Measurements from ENCODE around the gene JPT2.

Gene JPT2

GRCh38 chr16:1677942-1678499 is at the start of gene JPT2:
Gene JPT2 (plus strand): TSS chr16:1678279. CDS start chr16:1678313, 34 bp downstream.
- DNase-seq: peak; percentile 99

GRCh38 chr16:1630450-1631213 is 47.4 kb upstream of the JPT2 start:
- no peak for DNase-seq

- DNase-seq: no peak
These were observed 46.8 kb upstream of the JPT2 start for GRCh38 chr16:1631230-1631629.

GRCh38 chr16:1631931-1632637 is 46.0 kb upstream of the JPT2 start:
- DNase-seq: no peak

- DNase-seq: no peak
These were observed 45.5 kb upstream of the JPT2 start for GRCh38 chr16:1632638-1632970.

GRCh38 chr16:1633310-1633709 is 44.8 kb upstream of the JPT2 start:
- DNase-seq: no peak

GRCh38 chr16:1634541-1634940 is 43.5 kb upstream of the JPT2 start:
- no peak for DNase-seq

GRCh38 chr16:1635070-1635469 is 43.0 kb upstream of the JPT2 start:
- DNase-seq: no peak

- DNase-seq: no peak
These were observed 40.6 kb upstream of the JPT2 start for GRCh38 chr16:1637526-1637925.

GRCh38 chr16:1638757-1639156 is 39.3 kb upstream of the JPT2 start:
- DNase-seq: no peak

GRCh38 chr16:1639282-1639681 is 38.8 kb upstream of the JPT2 start:
- no peak for DNase-seq

GRCh38 chr16:1639860-1640259 is 38.2 kb upstream of the JPT2 start:
- no peak for DNase-seq

GRCh38 chr16:1640261-1640941 is 37.7 kb upstream of the JPT2 start:
- no peak for DNase-seq

- no peak for DNase-seq
These were observed 36.8 kb upstream of the JPT2 start for GRCh38 chr16:1641261-1641660.

GRCh38 chr16:1642148-1642547 is 35.9 kb upstream of the JPT2 start:
- DNase-seq: no peak

- DNase-seq: no peak
These were observed 35.3 kb upstream of the JPT2 start for GRCh38 chr16:1642753-1643152.

GRCh38 chr16:1643521-1643920 is 34.6 kb upstream of the JPT2 start:
- no peak for DNase-seq

GRCh38 chr16:1645914-1646525 is 32.1 kb upstream of the JPT2 start:
- peak; percentile 35 for DNase-seq

GRCh38 chr16:1647856-1648255 is 30.2 kb upstream of the JPT2 start:
- DNase-seq: no peak

- DNase-seq: no peak
These were observed 27.9 kb upstream of the JPT2 start for GRCh38 chr16:1650131-1650530.

- no peak for DNase-seq
These were observed 26.7 kb upstream of the JPT2 start for GRCh38 chr16:1651094-1651973.

GRCh38 chr16:1651974-1652312 is 26.1 kb upstream of the JPT2 start:
- DNase-seq: no peak

Data from NCI-H146 (cell line).